Brain microvascular endothelial cell (primary cell): ENCODE data around the gene RNASEH2B.
A peak's percentile ranks its signal among the peaks of the same experiment; 100 is the strongest.

ENCODE experiments used
- DNase-seq: peaks from one replicate; pipeline ENCODE4 v3.0.0-alpha.2; 2020
- H3K27ac ChIP-seq: fragments of 250-450 bp; sonication (Bioruptor Pico); 2 replicates; pipeline ENCODE4 v1.5.1; 2020; ENCODE audit warnings: mild to moderate bottlenecking, moderate library complexity
- H3K27me3 ChIP-seq: fragments of 250-450 bp; sonication (Bioruptor Pico); replicated peaks from 2 replicates; pipeline ENCODE4 v1.5.1; 2020; ENCODE audit warnings: mild to moderate bottlenecking
- H3K36me3 ChIP-seq: fragments of 250-450 bp; sonication (Bioruptor Pico); replicated peaks from 2 replicates; pipeline ENCODE4 v1.5.1; 2020; ENCODE audit warnings: mild to moderate bottlenecking
- H3K4me3 ChIP-seq: 2 replicates; pipeline ENCODE4 v1.5.1; 2011; ENCODE audit warnings: low read depth, mild to moderate bottlenecking, control low read depth, low read length, moderate library complexity
- in situ Hi-C: cut with HindIII; loops from 2 replicates; pipeline ENCODE4 v1.10.0; 2017; ENCODE audit warnings: low sequenced_read_pairs, low pct_ligation_motif_present
- TF ChIP-seq, protein P1 (sequence below): IDR thresholded peaks from 2 replicates; pipeline ENCODE4 v1.5.1; 2011; ENCODE audit warnings: low read depth, mild to moderate bottlenecking, moderate library complexity, low read length, control low read depth, inconsistent platforms; ENCODE audit errors: missing control alignments

Gene RNASEH2B

GRCh38 chr13:50981686-50982085, 72.1 kb downstream of the RNASEH2B start:
- TF ChIP-seq, protein P1, sequence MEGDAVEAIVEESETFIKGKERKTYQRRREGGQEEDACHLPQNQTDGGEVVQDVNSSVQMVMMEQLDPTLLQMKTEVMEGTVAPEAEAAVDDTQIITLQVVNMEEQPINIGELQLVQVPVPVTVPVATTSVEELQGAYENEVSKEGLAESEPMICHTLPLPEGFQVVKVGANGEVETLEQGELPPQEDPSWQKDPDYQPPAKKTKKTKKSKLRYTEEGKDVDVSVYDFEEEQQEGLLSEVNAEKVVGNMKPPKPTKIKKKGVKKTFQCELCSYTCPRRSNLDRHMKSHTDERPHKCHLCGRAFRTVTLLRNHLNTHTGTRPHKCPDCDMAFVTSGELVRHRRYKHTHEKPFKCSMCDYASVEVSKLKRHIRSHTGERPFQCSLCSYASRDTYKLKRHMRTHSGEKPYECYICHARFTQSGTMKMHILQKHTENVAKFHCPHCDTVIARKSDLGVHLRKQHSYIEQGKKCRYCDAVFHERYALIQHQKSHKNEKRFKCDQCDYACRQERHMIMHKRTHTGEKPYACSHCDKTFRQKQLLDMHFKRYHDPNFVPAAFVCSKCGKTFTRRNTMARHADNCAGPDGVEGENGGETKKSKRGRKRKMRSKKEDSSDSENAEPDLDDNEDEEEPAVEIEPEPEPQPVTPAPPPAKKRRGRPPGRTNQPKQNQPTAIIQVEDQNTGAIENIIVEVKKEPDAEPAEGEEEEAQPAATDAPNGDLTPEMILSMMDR: no peak
- in situ Hi-C loops: no loop called here
- Histone ChIP-seq H3K27ac (no peak overlapping the region), H3K36me3 (no peaks in the 10 kb centered on the region), H3K27me3 (no peaks in the 10 kb centered on the region), H3K4me3 (no peak overlapping the region)
- DNase-seq: no peak

DNA sequence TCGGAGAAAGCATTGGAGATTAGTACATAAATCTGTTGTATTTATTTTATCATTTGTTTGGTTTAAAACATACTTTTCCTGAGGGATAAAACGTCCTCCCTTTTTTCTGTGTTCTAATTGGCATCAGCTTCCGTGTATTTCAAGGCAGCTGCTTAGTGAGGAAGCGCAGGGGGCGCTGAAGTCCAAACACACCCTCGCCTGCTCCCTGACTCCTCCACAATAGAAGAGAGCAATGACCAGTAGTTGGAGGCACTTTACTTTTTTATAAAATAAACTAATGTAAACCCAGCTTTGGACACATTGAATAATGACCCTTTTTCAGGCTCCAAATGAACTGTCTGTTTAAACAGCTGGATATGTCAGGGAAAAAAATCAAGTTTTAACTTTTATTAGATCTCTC, 79.9 kb downstream of the RNASEH2B start:
- Histone ChIP-seq H3K27ac (no peak overlapping the region), H3K36me3 (no peaks in the 10 kb centered on the region), H3K4me3 (no peak overlapping the region), H3K27me3 (no peaks in the 10 kb centered on the region)
- in situ Hi-C loops: no loop called here
- TF ChIP-seq, protein P1: peak; percentile 47
- DNase-seq: no peak

DNA sequence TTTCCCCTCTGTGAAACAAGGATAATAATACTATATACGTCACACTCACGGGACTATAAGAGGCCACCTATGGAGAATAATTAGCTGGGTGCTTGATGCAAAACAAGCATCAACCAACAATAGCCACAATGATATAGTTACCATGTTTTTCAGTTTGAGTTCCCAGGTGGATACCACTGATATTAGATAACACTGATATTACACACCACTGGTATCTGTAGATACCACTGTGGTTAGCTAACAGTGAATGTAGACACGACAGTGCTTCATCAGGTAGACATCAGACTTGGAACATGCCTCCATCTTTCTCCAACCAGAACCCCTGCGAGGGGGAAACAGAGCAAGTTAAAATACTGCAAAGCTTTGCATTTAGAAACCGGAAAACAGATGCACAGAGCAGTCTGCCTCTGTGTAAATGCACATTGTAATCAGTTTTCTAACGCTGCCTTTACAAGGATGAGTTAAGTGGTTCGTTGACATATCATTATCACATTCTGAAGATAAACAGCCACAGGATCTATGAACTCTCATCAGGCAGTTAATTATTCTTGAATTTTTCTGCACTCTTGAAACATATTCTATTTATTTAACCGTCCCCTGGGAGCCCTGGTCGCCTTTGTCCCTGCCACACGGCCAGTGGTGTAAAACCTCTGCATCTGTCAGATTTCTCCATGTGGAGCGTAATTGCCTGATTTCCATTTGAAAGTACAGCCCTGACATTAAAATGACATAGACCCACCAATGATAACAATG, 80.7 kb downstream of the RNASEH2B start:
- H3K27me3 ChIP-seq: no peaks in the 10 kb centered on the region
- no peak overlapping the region for H3K4me3 ChIP-seq
- in situ Hi-C loops: no loop called here
- H3K27ac ChIP-seq: no peak overlapping the region
- DNase-seq: no peak
- TF ChIP-seq, protein P1: no peak
- no peaks in the 10 kb centered on the region for H3K36me3 ChIP-seq

GRCh38 chr13:50990818-50991506, 81.4 kb downstream of the RNASEH2B start:
- no peaks in the 10 kb centered on the region for H3K27me3 ChIP-seq
- in situ Hi-C loops: no loop called here
- DNase-seq: peak; percentile 9
- H3K27ac ChIP-seq: no peak overlapping the region
- peak overlapping the region; percentile 12 for H3K4me3 ChIP-seq
- TF ChIP-seq, protein P1: no peak
- H3K36me3 ChIP-seq: no peaks in the 10 kb centered on the region

- no peak overlapping the region for H3K27ac ChIP-seq
- TF ChIP-seq, protein P1: no peak
- in situ Hi-C loops: no loop called here
- no peak for DNase-seq
- H3K27me3 ChIP-seq: no peaks in the 10 kb centered on the region
- no peak overlapping the region for H3K4me3 ChIP-seq
- no peaks in the 10 kb centered on the region for H3K36me3 ChIP-seq
Observed at GRCh38 chr13:50991579-50992521, 82.3 kb downstream of the RNASEH2B start.
